GM23248 (cell line): ENCODE data around the gene TMEM8B. TPM values are rescaled to one million over a fixed set of nuclear protein-coding genes. Genes with fewer than 3 reads are reported as not detected.

Experiments used
- DNase-seq: peaks from one replicate; pipeline ENCODE4 v3.0.0-alpha.2; 2015
- H2AFZ ChIP-seq: fragments of 200-600 bp; sonication (generic); 2 replicates; pipeline ENCODE4 v1.6.1; 2016; ENCODE audit warnings: antibody characterized with exemption
- H3F3A ChIP-seq: fragments of 200-600 bp; sonication (generic); 2 replicates; pipeline ENCODE4 v1.6.1; 2016; ENCODE audit warnings: mild to moderate bottlenecking, antibody characterized with exemption, mixed run types; ENCODE audit not compliant: insufficient read depth
- H3K27ac ChIP-seq: fragments of 200-600 bp; sonication (generic); 2 replicates; pipeline ENCODE4 v1.5.1; 2016; ENCODE audit warnings: mild to moderate bottlenecking
- H3K27me3 ChIP-seq: fragments of 200-600 bp; sonication (generic); replicated peaks from 2 replicates; pipeline ENCODE4 v1.6.1; 2016; ENCODE audit warnings: mild to moderate bottlenecking; ENCODE audit not compliant: insufficient read depth
- H3K36me3 ChIP-seq: fragments of 200-600 bp; sonication (generic); 2 replicates; pipeline ENCODE4 v1.6.1; 2016; ENCODE audit warnings: low read depth, mild to moderate bottlenecking
- H3K4me1 ChIP-seq: fragments of 200-600 bp; sonication (generic); 2 replicates; pipeline ENCODE4 v1.6.1; 2016; ENCODE audit warnings: mild to moderate bottlenecking; ENCODE audit not compliant: insufficient read depth
- H3K4me2 ChIP-seq: fragments of 200-600 bp; sonication (generic); one replicate; pipeline ENCODE4 v1.6.1; 2016; ENCODE audit warnings: mild to moderate bottlenecking; ENCODE audit not compliant: unreplicated experiment
- H3K4me3 ChIP-seq: fragments of 200-600 bp; sonication (generic); 2 replicates; pipeline ENCODE4 v1.5.1; 2016; ENCODE audit warnings: mild to moderate bottlenecking
- H3K79me2 ChIP-seq: fragments of 200-600 bp; sonication (generic); 2 replicates; pipeline ENCODE4 v1.6.1; 2016; ENCODE audit warnings: mild to moderate bottlenecking; ENCODE audit not compliant: insufficient read depth
- H3K9ac ChIP-seq: fragments of 200-600 bp; sonication (generic); 2 replicates; pipeline ENCODE4 v1.6.1; 2016; ENCODE audit warnings: mild to moderate bottlenecking
- H3K9me2 ChIP-seq: fragments of 200-600 bp; sonication (generic); 2 replicates; pipeline ENCODE4 v1.6.1; 2016; ENCODE audit warnings: mixed run types, mild to moderate bottlenecking, moderate library complexity; ENCODE audit not compliant: insufficient read depth
- H3K9me3 ChIP-seq: fragments of 200-600 bp; sonication (generic); one replicate; pipeline ENCODE4 v1.6.1; 2017; ENCODE audit warnings: low read depth
- H4K20me1 ChIP-seq: fragments of 200-600 bp; sonication (generic); 2 replicates; pipeline ENCODE4 v1.6.0; 2016; ENCODE audit not compliant: insufficient read depth
- EZH2 ChIP-seq: fragments of 200-600 bp; sonication (generic); IDR thresholded peaks from 2 replicates; pipeline ENCODE4 v1.6.1; 2018; ENCODE audit warnings: antibody characterized with exemption, mild to moderate bottlenecking; ENCODE audit not compliant: insufficient read depth, poor library complexity, severe bottlenecking
- EZH2phosphoT487 ChIP-seq: fragments of 200-600 bp; sonication (generic); IDR thresholded peaks from 2 replicates; pipeline ENCODE4 v1.6.1; 2018; ENCODE audit warnings: antibody characterized with exemption, moderate library complexity, mild to moderate bottlenecking, low read depth; ENCODE audit not compliant: insufficient read depth
- WGBS, 2 experiments: methylation state at CpG; one replicate each; pipeline ENCODE4 v1.1.6; 2015 to 2017; ENCODE audit warnings: low lambda C conversion rate in 2 of 2, low coverage in 1 of 2; ENCODE audit errors: missing lambda C conversion rate in 2 of 2; 5-methylcytosine and 5-hydroxymethylcytosine counted together
- in situ Hi-C: fragments of 300-500 bp; cut with MboI; formaldehyde crosslinking; loops from 2 replicates; pipeline ENCODE4 v1.15.0; 2020
- polyA plus RNA-seq: library from polyadenylated mRNA; unstranded; fragments of >200 nt; fragmentation: Nextera tagmentation; extraction: Ambion mirVana; gene quantifications from 2 replicates; pipeline ENCODE4 v1.2.1, GENCODE V29; 2016
- small RNA-seq: library from RNA; depleted of rRNA; stranded (forward); fragments of <200 nt; gene quantifications from one replicate; pipeline ENCODE3, GENCODE V24; 2014; ENCODE audit warnings: low read depth, low replicate concordance
- total RNA-seq: library from RNA; depleted of rRNA; stranded (reverse); fragments of >200 nt; shearing (Covaris generic); gene quantifications from 2 replicates; pipeline ENCODE4 v1.2.3, GENCODE V29; 2014; rRNA removed

The TMEM8B gene
- total and polyA plus RNA-seq, 2 experiments from 2014 or later = 3.7 to 4.9 TPM

GRCh38 chr9:35914301-35914807 is 85.3 kb downstream of the TMEM8B start:
- no peaks in the 10 kb centered on the region for H4K20me1 ChIP-seq
- H3F3A ChIP-seq = peaks cover 13% of the 10 kb centered on the region
- no peaks in the 10 kb centered on the region for H3K27me3 ChIP-seq
- no peaks in the 10 kb centered on the region for H3K36me3 ChIP-seq
- H3K79me2 ChIP-seq = no peaks in the 10 kb centered on the region
- H3K4me3 ChIP-seq = no peak overlapping the region
- no peak overlapping the region for H3K27ac ChIP-seq
- peak; percentile 61 for DNase-seq
- H3K4me1 ChIP-seq = peaks cover 4% of the 10 kb centered on the region; the same call in 1 of the 2 replicates
- H2AFZ ChIP-seq = peak overlapping the region; percentile 46
- no peaks in the 10 kb centered on the region for H3K9me3 ChIP-seq
- in situ Hi-C loops = no loop called here
- TF ChIP-seq EZH2 (no peak), EZH2phosphoT487 (no peak)
- 47 to 52% methylated on average over 9 of the region's 9 CpGs for WGBS, 2 experiments
- H3K4me2 ChIP-seq = no peak overlapping the region
- no peaks in the 10 kb centered on the region for H3K9me2 ChIP-seq
- no peak overlapping the region for H3K9ac ChIP-seq

Small RNA genes lying within 50 kb of the gene (small RNA-seq; reads per million reads assigned to genes)
- not detected for gene HINT2

Other genes starting within 250 kb of the TMEM8B start
- 21.6 and 33.0 TPM in 2 replicates for gene TESK1, start 224.0 kb upstream of the TMEM8B start, total RNA-seq
- 14.1 and 14.9 TPM in 2 replicates for gene TESK1, start 224.0 kb upstream of the TMEM8B start, polyA plus RNA-seq
- 3.9 TPM in 1 of 2 replicates, not detected in the other for gene CD72, start 210.8 kb upstream of the TMEM8B start, total RNA-seq
- gene CD72, start 210.8 kb upstream of the TMEM8B start, polyA plus RNA-seq = 1.6 and 1.9 TPM in 2 replicates
- gene SIT1, start 178.3 kb upstream of the TMEM8B start, total RNA-seq = not detected in 2 replicates
- gene SIT1, start 178.3 kb upstream of the TMEM8B start, polyA plus RNA-seq = 0.58 TPM in 1 of 2 replicates, not detected in the other
- gene RMRP, start 171.2 kb upstream of the TMEM8B start, total RNA-seq = 14,230 and 20,944 TPM in 2 replicates
- not detected in 2 replicates for gene RMRP, start 171.2 kb upstream of the TMEM8B start, polyA plus RNA-seq
- gene CCDC107, start 170.9 kb upstream of the TMEM8B start, total RNA-seq = 20.5 and 28.6 TPM in 2 replicates
- gene CCDC107, start 170.9 kb upstream of the TMEM8B start, polyA plus RNA-seq = 52.8 and 55.7 TPM in 2 replicates
- gene ARHGEF39, start 164.0 kb upstream of the TMEM8B start, total RNA-seq = 0.13 and 2.1 TPM in 2 replicates
- gene ARHGEF39, start 164.0 kb upstream of the TMEM8B start, polyA plus RNA-seq = 1.6 and 1.8 TPM in 2 replicates
- 3.4 and 4.3 TPM in 2 replicates for gene CA9, start 155.3 kb upstream of the TMEM8B start, total RNA-seq
- 2.3 and 2.7 TPM in 2 replicates for gene CA9, start 155.3 kb upstream of the TMEM8B start, polyA plus RNA-seq
- gene TPM2, start 139.3 kb upstream of the TMEM8B start, total RNA-seq = 1,596 and 1,625 TPM in 2 replicates
- 3,527 and 3,584 TPM in 2 replicates for gene TPM2, start 139.3 kb upstream of the TMEM8B start, polyA plus RNA-seq
- gene TLN1, start 97.0 kb upstream of the TMEM8B start, total RNA-seq = 527 and 566 TPM in 2 replicates
- gene TLN1, start 97.0 kb upstream of the TMEM8B start, polyA plus RNA-seq = 198 and 202 TPM in 2 replicates
- 101 and 111 TPM in 2 replicates for gene CREB3, start 96.6 kb upstream of the TMEM8B start, total RNA-seq
- gene CREB3, start 96.6 kb upstream of the TMEM8B start, polyA plus RNA-seq = 113 and 114 TPM in 2 replicates
- 20.3 and 30.0 TPM in 2 replicates for gene GBA2, start 80.0 kb upstream of the TMEM8B start, total RNA-seq
- 24.0 and 27.6 TPM in 2 replicates for gene GBA2, start 80.0 kb upstream of the TMEM8B start, polyA plus RNA-seq
- gene RGP1, start 79.9 kb upstream of the TMEM8B start, total RNA-seq = 19.1 and 20.0 TPM in 2 replicates
- gene RGP1, start 79.9 kb upstream of the TMEM8B start, polyA plus RNA-seq = 4.7 and 4.8 TPM in 2 replicates
- not detected in 2 replicates for gene MSMP, start 75.0 kb upstream of the TMEM8B start, total RNA-seq
- not detected in 2 replicates for gene MSMP, start 75.0 kb upstream of the TMEM8B start, polyA plus RNA-seq
- gene NPR2, start 37.6 kb upstream of the TMEM8B start, total RNA-seq = 26.7 and 26.9 TPM in 2 replicates
- 9.7 and 11.8 TPM in 2 replicates for gene NPR2, start 37.6 kb upstream of the TMEM8B start, polyA plus RNA-seq
- gene SPAG8, start 17.0 kb upstream of the TMEM8B start, total RNA-seq = 0.76 and 0.97 TPM in 2 replicates
- 1.2 and 1.3 TPM in 2 replicates for gene SPAG8, start 17.0 kb upstream of the TMEM8B start, polyA plus RNA-seq
- gene HINT2, start 14.2 kb upstream of the TMEM8B start, total RNA-seq = 16.7 and 30.6 TPM in 2 replicates
- 50.7 and 60.5 TPM in 2 replicates for gene HINT2, start 14.2 kb upstream of the TMEM8B start, polyA plus RNA-seq
- not detected in 2 replicates for gene FAM221B, start 496 bp upstream of the TMEM8B start, total RNA-seq
- gene FAM221B, start 496 bp upstream of the TMEM8B start, polyA plus RNA-seq = not detected in 2 replicates
- not detected in 2 replicates for gene OR13J1, start 41.2 kb downstream of the TMEM8B start, total RNA-seq
- not detected in 2 replicates for gene OR13J1, start 41.2 kb downstream of the TMEM8B start, polyA plus RNA-seq
- gene HRCT1, start 77.0 kb downstream of the TMEM8B start, total RNA-seq = 0.76 and 1.2 TPM in 2 replicates
- gene HRCT1, start 77.0 kb downstream of the TMEM8B start, polyA plus RNA-seq = 3.4 and 3.6 TPM in 2 replicates
- not detected in 2 replicates for gene SPAAR, start 80.3 kb downstream of the TMEM8B start, total RNA-seq
- gene SPAAR, start 80.3 kb downstream of the TMEM8B start, polyA plus RNA-seq = 0.23 and 0.39 TPM in 2 replicates
- 0.11 TPM in 1 of 2 replicates, not detected in the other for gene OR2S2, start 128.9 kb downstream of the TMEM8B start, total RNA-seq
- 0.30 and 0.67 TPM in 2 replicates for gene OR2S2, start 128.9 kb downstream of the TMEM8B start, polyA plus RNA-seq
- gene RECK, start 207.7 kb downstream of the TMEM8B start, total RNA-seq = 113 and 127 TPM in 2 replicates
- gene RECK, start 207.7 kb downstream of the TMEM8B start, polyA plus RNA-seq = 161 and 165 TPM in 2 replicates